Muscle layer of duodenum (tissue), 2 donors: Measurements from ENCODE around the gene GADD45A.
A peak's percentile ranks its signal among the peaks of the same experiment; 100 is the strongest.

Source experiments
- H3K27ac ChIP-seq: one replicate; pipeline ENCODE4 v1.7.0; 2013; ENCODE audit warnings: mild to moderate bottlenecking, low read length
- H3K27me3 ChIP-seq: one replicate; pipeline ENCODE4 v1.7.0; 2013; ENCODE audit warnings: low read depth, mild to moderate bottlenecking, control low read depth, low read length
- H3K36me3 ChIP-seq, 2 donors: one replicate each; pipeline ENCODE4 v1.7.0; 2013; ENCODE audit warnings: low read length in 2 of 2, control low read depth in 1 of 2, mild to moderate bottlenecking in 1 of 2; ENCODE audit not compliant: insufficient read depth in 2 of 2, control insufficient read depth in 1 of 2
- H3K4me1 ChIP-seq, 2 donors: one replicate each; pipeline ENCODE4 v1.7.0; 2013; ENCODE audit warnings: low read length in 2 of 2, mild to moderate bottlenecking in 2 of 2, control low read depth in 1 of 2, moderate library complexity in 1 of 2; ENCODE audit not compliant: insufficient read depth in 2 of 2, control insufficient read depth in 1 of 2
- H3K4me3 ChIP-seq, 2 donors: one replicate each; pipeline ENCODE4 v1.7.0; 2013; ENCODE audit warnings: low read length in 2 of 2, low read depth in 1 of 2, mild to moderate bottlenecking in 1 of 2
- H3K9me3 ChIP-seq, 2 donors: one replicate each; pipeline ENCODE4 v1.7.0; 2013; ENCODE audit warnings: low read length in 2 of 2, control low read depth in 1 of 2, mild to moderate bottlenecking in 1 of 2; ENCODE audit not compliant: control insufficient read depth in 1 of 2
- donor health status: healthy.

GADD45A gene

DNA sequence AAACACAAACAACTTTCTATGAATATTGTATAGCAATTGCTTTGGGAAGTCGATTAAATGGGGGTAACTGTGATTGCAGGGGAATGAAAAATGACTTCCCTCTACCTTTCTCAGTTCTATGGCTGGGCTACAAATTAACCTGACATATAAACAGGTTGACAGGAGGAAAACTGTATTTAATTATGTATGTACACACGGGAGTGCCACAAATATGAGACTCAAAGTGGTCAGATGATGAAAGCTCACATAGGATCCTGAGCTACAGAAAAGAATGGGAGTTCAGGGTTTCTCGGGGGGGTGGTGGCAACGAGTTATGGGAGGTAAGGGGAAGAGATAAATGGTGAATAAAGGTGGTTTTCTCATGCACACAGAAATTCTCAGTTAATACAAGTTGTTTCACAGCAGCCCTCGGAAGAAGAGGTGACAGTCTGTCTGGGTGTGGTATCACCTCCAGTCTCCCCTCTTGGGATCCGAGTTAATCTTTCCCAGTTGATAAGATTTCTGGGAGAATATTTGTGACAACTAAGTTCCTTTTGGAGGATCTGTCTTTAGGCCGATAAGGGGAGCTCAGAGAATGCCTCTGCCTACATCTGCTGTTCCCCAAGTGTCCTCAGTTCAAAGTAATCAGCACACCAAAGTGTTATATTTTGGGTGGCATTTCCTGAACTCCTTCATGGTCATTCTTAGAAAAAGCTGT lies 26.3 kb downstream of the GADD45A start:
- no peaks in the 10 kb centered on the region for H3K27me3 ChIP-seq
- H3K27ac ChIP-seq: no peak overlapping the region
- no peaks in the 10 kb centered on the region for H3K9me3 ChIP-seq
- H3K4me3 ChIP-seq: no peak overlapping the region
- no peaks in the 10 kb centered on the region for H3K36me3 ChIP-seq
- H3K4me1 ChIP-seq: peaks cover 19 to 26% of the 10 kb centered on the region in 2 donors

GRCh38 chr1:67711855-67712212 lies 26.8 kb downstream of the GADD45A start:
- H3K4me1 ChIP-seq: peaks cover 24 to 25% of the 10 kb centered on the region in 2 donors
- no peaks in the 10 kb centered on the region for H3K9me3 ChIP-seq
- no peaks in the 10 kb centered on the region for H3K27me3 ChIP-seq
- no peaks in the 10 kb centered on the region for H3K36me3 ChIP-seq
- H3K27ac ChIP-seq: no peak overlapping the region
- H3K4me3 ChIP-seq: no peak overlapping the region

GRCh38 chr1:67713057-67713846 lies 28.3 kb downstream of the GADD45A start:
- no peaks in the 10 kb centered on the region for H3K27me3 ChIP-seq
- no peaks in the 10 kb centered on the region for H3K36me3 ChIP-seq
- H3K4me3 ChIP-seq: no peak overlapping the region
- H3K27ac ChIP-seq: peak overlapping the region; percentile 77
- H3K9me3 ChIP-seq: no peaks in the 10 kb centered on the region
- peaks cover 19 to 26% of the 10 kb centered on the region in 2 donors for H3K4me1 ChIP-seq

- Histone ChIP-seq H3K4me1 (peaks cover 17 to 26% of the 10 kb centered on the region in 2 donors), H3K4me3 (no peak overlapping the region), H3K9me3 (no peaks in the 10 kb centered on the region), H3K27ac (no peak overlapping the region), H3K27me3 (no peaks in the 10 kb centered on the region), H3K36me3 (no peaks in the 10 kb centered on the region)
These were observed 30.8 kb downstream of the GADD45A start for GRCh38 chr1:67715819-67716218.

GRCh38 chr1:67716800-67717199 lies 31.8 kb downstream of the GADD45A start:
- Histone ChIP-seq H3K36me3 (no peaks in the 10 kb centered on the region), H3K27me3 (no peaks in the 10 kb centered on the region), H3K4me1 (peaks cover 14 to 20% of the 10 kb centered on the region in 2 donors), H3K27ac (peak overlapping the region; percentile 45), H3K4me3 (no peak overlapping the region), H3K9me3 (no peaks in the 10 kb centered on the region)

DNA sequence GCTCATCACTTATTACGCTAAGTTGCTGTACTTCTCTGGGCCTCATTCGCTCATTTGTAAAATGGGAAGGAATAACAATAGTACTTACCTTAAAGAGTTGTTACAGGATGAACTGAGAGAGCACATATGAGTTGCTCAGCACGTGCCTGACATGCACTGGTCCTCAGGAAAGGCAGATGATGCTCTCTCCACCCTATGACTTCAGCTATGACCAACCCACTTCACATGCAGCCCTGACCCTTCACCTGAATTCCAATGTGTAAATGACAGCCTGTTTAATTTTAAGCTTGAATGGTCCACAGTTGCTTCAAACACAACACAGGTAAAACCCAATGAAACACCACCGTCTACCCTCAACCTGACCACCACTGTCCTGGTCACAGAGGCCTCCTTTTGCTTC lies 32.9 kb downstream of the GADD45A start:
- no peak overlapping the region for H3K4me3 ChIP-seq
- H3K27ac ChIP-seq: no peak overlapping the region
- no peaks in the 10 kb centered on the region for H3K27me3 ChIP-seq
- no peaks in the 10 kb centered on the region for H3K9me3 ChIP-seq
- H3K4me1 ChIP-seq: peaks cover 15 to 19% of the 10 kb centered on the region in 2 donors
- H3K36me3 ChIP-seq: no peaks in the 10 kb centered on the region

DNA sequence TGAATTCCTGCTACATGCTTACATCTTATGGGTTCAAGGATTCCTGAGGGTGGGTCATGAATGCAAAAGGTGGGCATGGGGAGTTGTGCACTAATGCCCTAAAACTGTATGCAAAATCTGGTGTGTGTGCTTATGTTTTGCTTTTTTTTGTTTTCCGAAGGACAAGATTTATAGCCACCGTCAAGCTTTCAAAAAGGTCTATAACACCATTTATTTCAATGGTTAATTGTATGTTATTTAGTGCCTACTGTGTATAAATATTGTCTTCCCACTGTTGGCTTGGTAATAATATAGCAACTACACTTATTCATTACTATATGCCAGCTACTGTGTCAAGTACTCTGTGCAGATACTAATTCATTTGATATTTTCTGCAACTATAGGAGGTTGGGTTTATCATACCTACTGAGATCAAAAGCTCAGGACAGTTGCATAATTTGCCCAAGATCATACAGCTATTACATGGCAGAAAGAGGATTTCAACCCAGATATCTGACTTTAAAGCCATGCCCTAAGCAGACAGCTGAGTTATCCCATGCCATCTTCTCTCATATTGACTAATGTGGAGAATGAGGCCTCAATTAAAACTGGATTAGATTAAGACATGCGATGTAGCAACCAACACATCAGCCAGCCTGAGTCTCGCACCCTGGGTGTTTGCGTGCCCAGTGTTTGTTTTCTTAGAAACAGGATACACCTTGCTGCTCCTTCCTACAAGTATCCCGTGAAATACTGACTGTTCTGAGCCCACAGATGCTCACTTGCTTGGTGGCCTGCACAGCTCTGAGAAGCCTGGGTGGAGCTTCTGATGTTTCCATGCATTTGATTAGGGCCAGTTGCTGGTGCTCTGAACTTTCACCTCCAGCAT lies 34.6 kb downstream of the GADD45A start:
- H3K27me3 ChIP-seq: no peaks in the 10 kb centered on the region
- H3K9me3 ChIP-seq: no peaks in the 10 kb centered on the region
- H3K4me1 ChIP-seq: peaks cover 16 to 19% of the 10 kb centered on the region in 2 donors
- no peaks in the 10 kb centered on the region for H3K36me3 ChIP-seq
- no peak overlapping the region for H3K27ac ChIP-seq
- H3K4me3 ChIP-seq: no peak overlapping the region

- Histone ChIP-seq H3K4me3 (no peak overlapping the region), H3K9me3 (no peaks in the 10 kb centered on the region), H3K36me3 (no peaks in the 10 kb centered on the region), H3K4me1 (peaks cover 21 to 24% of the 10 kb centered on the region in 2 donors), H3K27me3 (no peaks in the 10 kb centered on the region), H3K27ac (no peak overlapping the region)
These were observed 36.1 kb downstream of the GADD45A start for GRCh38 chr1:67721112-67721511.

- no peaks in the 10 kb centered on the region for H3K9me3 ChIP-seq
- no peak overlapping the region for H3K4me3 ChIP-seq
- H3K4me1 ChIP-seq: peaks cover 16 to 24% of the 10 kb centered on the region in 2 donors
- H3K27me3 ChIP-seq: no peaks in the 10 kb centered on the region
- H3K36me3 ChIP-seq: no peaks in the 10 kb centered on the region
- H3K27ac ChIP-seq: peak overlapping the region; percentile 15
These were observed 36.8 kb downstream of the GADD45A start for GRCh38 chr1:67721650-67722291.

GRCh38 chr1:67722292-67722944 lies 37.4 kb downstream of the GADD45A start:
- Histone ChIP-seq H3K27ac (peak overlapping the region; percentile 15), H3K36me3 (no peaks in the 10 kb centered on the region), H3K4me1 (peaks cover 13 to 24% of the 10 kb centered on the region in 2 donors), H3K27me3 (no peaks in the 10 kb centered on the region), H3K4me3 (no peak overlapping the region), H3K9me3 (no peaks in the 10 kb centered on the region)
